C4-2B (cell line): Measurements from ENCODE around the gene PCDHGA2.

Experiments used
- CTCF ChIP-seq: fragments of 450-650 bp; conservative IDR thresholded peaks from 2 replicates; pipeline ENCODE4 v1.5.1; 2017; ENCODE audit warnings: mild to moderate bottlenecking
- ZFX ChIP-seq: fragments of 450-650 bp; IDR thresholded peaks from 2 replicates; pipeline ENCODE4 v1.6.1; 2017

- TF ChIP-seq CTCF (peak; percentile 78), ZFX (no peak)
These were observed 16.4 kb downstream of the PCDHGA2 start, which contains the start of gene PCDHGA4 for GRCh38 chr5:141354900-141355469.
